Suprapubic skin (tissue), 4 donors: ENCODE data around the gene ZNF322.

Source experiments
- CTCF ChIP-seq, 2 donors: fragments of 200-600 bp in 1 of 2; fragments of 450-650 bp in 1 of 2; sonication (generic) in 1 of 2; IDR thresholded peaks; one replicate each; pipeline ENCODE4 v1.5.1; 2016 to 2019; ENCODE audit warnings: antibody characterized with exemption in 2 of 2, mild to moderate bottlenecking in 1 of 2, moderate library complexity in 1 of 2
- EP300 ChIP-seq: sonication (generic); formaldehyde crosslinking; IDR thresholded peaks from one replicate; pipeline ENCODE4 v1.6.1; 2017; ENCODE audit warnings: antibody characterized with exemption
- POLR2A ChIP-seq, 2 donors: fragments of 450-650 bp; IDR thresholded peaks; one replicate each; pipeline ENCODE4 v1.6.1; 2017; ENCODE audit warnings: antibody characterized with exemption in 2 of 2, mild to moderate bottlenecking in 2 of 2, moderate library complexity in 2 of 2
- POLR2AphosphoS5 ChIP-seq, 3 donors: sonication (generic); formaldehyde crosslinking; IDR thresholded peaks; one replicate each; pipeline ENCODE4 v1.6.1; 2017; ENCODE audit warnings: antibody characterized with exemption in 3 of 3

DNA sequence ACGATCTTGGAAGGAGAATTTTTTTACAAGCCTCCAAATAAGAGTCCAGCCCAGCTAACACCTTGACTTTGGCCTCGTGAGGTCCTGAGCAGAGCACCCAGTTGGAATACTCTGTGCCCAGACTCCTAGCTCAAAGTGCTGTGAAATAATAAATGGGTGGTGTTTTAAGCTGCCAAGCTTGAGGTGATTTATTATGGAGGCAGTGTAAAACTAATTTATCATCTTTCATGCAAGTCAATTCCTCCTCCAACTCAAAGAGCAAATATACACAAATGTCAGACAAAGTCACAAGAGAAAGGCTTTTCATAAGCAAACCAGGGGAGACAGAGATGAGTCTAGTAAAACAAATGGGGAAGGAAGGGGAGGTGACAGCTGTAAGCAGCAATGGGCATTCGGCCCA lies 50.1 kb downstream of the ZNF322 start:
- TF ChIP-seq CTCF (IDR thresholded peaks at IDR 0.05) (no peak), POLR2A (IDR thresholded peaks at IDR 0.05) (no peak), EP300 (no peak), POLR2AphosphoS5 (IDR thresholded peaks at IDR 0.05) (no peak)
